Placental pericyte (primary cell): Measurements from ENCODE around the gene LYPD5. TPM values are rescaled to one million over a fixed set of nuclear protein-coding genes. Genes with fewer than 3 reads are reported as not detected.

Experiments
- total RNA-seq: library from RNA; depleted of rRNA; stranded (reverse); fragments of >200 nt; gene quantifications from 2 replicates; pipeline ENCODE4 v1.2.3, GENCODE V29; 2012

LYPD5 gene, protein sequence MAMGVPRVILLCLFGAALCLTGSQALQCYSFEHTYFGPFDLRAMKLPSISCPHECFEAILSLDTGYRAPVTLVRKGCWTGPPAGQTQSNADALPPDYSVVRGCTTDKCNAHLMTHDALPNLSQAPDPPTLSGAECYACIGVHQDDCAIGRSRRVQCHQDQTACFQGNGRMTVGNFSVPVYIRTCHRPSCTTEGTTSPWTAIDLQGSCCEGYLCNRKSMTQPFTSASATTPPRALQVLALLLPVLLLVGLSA
- under 0.01 TPM in 1 of 2 replicates, not detected in the other for total RNA-seq

DNA sequence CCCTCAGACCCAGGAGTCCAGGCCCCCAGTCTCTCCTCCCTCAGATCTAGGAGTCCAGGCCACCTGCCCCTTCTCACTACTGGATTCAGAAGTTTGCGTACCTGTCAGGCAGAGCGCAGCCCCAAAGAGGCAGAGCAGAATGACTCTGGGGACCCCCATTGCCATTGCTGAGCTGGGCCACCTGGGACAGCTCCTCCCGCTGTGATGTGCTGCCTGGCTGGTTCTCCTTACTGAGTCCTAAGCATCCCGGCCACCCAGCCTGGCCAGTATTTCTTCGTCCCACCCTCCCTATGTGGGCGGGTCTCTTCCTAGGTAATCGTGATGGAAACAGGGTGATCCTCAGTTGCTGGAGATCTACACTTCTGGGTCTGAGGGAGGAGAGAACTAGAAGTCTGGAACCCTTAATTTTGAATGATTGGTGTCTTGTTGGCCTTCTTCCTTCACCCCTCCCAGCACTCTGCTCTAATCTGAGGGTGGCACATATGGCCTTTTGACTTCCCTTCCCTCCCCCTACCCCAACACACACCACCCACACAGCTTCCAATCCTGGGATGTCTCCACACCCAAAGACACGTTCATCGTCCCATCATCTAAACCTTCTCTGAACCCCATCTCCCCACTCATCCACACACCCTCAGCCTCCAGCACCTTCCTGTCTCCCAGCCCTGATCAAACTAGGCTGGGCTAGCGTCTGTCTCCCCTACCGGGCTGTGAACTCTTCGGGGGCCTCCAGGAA, at the start of gene LYPD5:
TSS of gene LYPD5 (minus strand) at position 232 of the 736 bp plus-strand sequence. CDS start at position 165, 67 bp downstream.

GRCh38 chr19:43826787-43827754, 24.8 kb upstream of the LYPD5 start, which contains the start of gene ZNF283:
Gene ZNF283 (plus strand): TSS chr19:43827321. CDS start chr19:43833505, 6,184 bp downstream.

DNA sequence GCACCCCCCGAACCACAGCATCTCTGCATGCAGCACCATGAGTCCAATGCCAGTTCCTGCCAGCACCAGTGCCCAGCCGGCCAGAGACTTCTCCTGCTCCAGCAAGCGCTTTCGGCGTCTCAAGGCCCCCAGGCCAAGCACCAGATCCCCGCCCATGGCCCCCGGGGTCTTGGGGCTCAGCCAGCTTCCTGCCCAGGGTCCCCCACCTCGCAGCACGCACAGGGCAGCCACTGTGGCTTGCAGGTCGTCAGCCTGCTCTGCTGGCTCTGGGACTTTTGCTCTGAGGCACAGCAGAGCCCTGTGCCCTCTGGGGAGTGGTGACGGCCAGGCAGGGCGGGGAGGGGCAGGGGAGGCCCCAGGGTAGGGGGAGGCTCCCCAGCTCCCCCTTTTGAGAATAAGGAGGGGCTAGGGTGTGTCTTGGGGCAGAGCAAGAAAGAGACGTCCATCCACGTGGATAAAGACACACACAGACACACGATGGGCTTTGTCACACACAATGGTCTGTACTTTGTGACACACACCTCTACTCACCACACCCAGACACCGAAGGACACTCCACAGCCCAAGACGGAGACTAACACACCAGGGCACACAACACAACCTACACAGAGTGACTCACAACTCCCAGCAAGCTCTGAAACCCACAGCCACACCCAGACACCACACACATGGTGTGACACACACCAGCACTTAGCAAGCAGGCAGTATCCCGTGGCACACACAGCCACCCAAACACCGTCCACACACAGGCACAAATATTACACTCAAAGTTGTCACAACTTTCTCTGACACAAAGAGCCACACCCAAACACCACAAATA, 21.3 kb downstream of the LYPD5 start, which contains the start of gene KCNN4:
TSS of gene KCNN4 (minus strand) at position 268 of the 820 bp plus-strand sequence. CDS start at position 156, 112 bp downstream.

GRCh38 chr19:43754503-43755255, 47.6 kb downstream of the LYPD5 start, which contains the start of gene SMG9:
Gene SMG9 (minus strand): TSS chr19:43754962. CDS start chr19:43750741, 4,221 bp downstream.

Other genes starting within 250 kb of the LYPD5 start
- gene XRCC1, start 226.9 kb downstream of the LYPD5 start, total RNA-seq: 14.9 and 58.7 TPM in 2 replicates
- gene PINLYP, start 226.6 kb downstream of the LYPD5 start, total RNA-seq: 0.66 and 2.4 TPM in 2 replicates
- 22.8 and 38.9 TPM in 2 replicates for gene IRGQ, start 206.3 kb downstream of the LYPD5 start, total RNA-seq
- 7.7 and 11.3 TPM in 2 replicates for gene ZNF576, start 205.9 kb downstream of the LYPD5 start, total RNA-seq
- gene SRRM5, start 190.4 kb downstream of the LYPD5 start, total RNA-seq: 0.22 TPM in 1 of 2 replicates, not detected in the other
- gene ZNF428, start 182.8 kb downstream of the LYPD5 start, total RNA-seq: 20.9 and 25.2 TPM in 2 replicates
- 0.88 and 2.1 TPM in 2 replicates for gene CADM4, start 162.6 kb downstream of the LYPD5 start, total RNA-seq
- 86.0 and 205 TPM in 2 replicates for gene PLAUR, start 132.3 kb downstream of the LYPD5 start, total RNA-seq
- not detected in 2 replicates for gene IRGC, start 86.4 kb downstream of the LYPD5 start, total RNA-seq
- 16.6 and 19.3 TPM in 2 replicates for gene SMG9, start 47.5 kb downstream of the LYPD5 start, total RNA-seq
- 1.9 TPM in 1 of 2 replicates, not detected in the other for gene KCNN4, start 21.5 kb downstream of the LYPD5 start, total RNA-seq
- 6.6 and 12.5 TPM in 2 replicates for gene ZNF283, start 24.9 kb upstream of the LYPD5 start, total RNA-seq
- gene ZNF404, start 81.5 kb upstream of the LYPD5 start, total RNA-seq: 0.66 and 0.72 TPM in 2 replicates
- gene ZNF45, start 132.8 kb upstream of the LYPD5 start, total RNA-seq: 12.5 and 16.5 TPM in 2 replicates
- 5.3 and 7.9 TPM in 2 replicates for gene ZNF221, start 148.8 kb upstream of the LYPD5 start, total RNA-seq
- 5.5 and 6.9 TPM in 2 replicates for gene ZNF155, start 181.7 kb upstream of the LYPD5 start, total RNA-seq
- 3.5 and 3.9 TPM in 2 replicates for gene ZNF230, start 200.5 kb upstream of the LYPD5 start, total RNA-seq
- 5.2 and 8.1 TPM in 2 replicates for gene ZNF222, start 222.9 kb upstream of the LYPD5 start, total RNA-seq
- gene ZNF223, start 249.6 kb upstream of the LYPD5 start, total RNA-seq: 4.2 and 6.8 TPM in 2 replicates